NCI-H2171 treated with DMSO at 0.1 percent for 48 hours (cell line): ENCODE results near the gene RGMA.
"Not testable (repeated sequence)": the region's sequence is repeated elsewhere in the genome, so short reads cannot be mapped to it uniquely, and the experiment has no call there.

Experiments
- DNase-seq: peaks from one replicate; lab custom pipeline; 2025; lab: John Stamatoyannopoulos, UW

RGMA gene

DNA sequence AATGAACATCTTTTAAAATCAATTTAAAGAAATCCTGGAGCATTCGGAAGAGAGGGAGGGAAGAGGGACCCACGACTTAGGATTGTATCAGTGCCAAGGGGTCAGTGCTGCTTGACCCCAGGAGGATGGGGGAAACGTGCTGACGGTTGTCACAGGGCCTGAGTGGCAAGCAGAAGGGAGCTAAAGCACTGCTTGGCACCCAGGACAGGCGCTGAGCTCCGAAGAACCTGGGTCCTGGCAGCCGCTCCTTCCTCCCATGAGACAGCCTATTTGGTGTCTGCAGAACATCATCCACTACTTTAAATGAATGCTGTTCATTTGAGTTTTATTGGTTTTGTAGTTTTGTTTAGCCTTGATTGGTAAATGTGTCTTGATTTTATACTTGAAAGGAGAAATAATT is 54.5 kb downstream of the RGMA start:
- DNase-seq = no peak

DNA sequence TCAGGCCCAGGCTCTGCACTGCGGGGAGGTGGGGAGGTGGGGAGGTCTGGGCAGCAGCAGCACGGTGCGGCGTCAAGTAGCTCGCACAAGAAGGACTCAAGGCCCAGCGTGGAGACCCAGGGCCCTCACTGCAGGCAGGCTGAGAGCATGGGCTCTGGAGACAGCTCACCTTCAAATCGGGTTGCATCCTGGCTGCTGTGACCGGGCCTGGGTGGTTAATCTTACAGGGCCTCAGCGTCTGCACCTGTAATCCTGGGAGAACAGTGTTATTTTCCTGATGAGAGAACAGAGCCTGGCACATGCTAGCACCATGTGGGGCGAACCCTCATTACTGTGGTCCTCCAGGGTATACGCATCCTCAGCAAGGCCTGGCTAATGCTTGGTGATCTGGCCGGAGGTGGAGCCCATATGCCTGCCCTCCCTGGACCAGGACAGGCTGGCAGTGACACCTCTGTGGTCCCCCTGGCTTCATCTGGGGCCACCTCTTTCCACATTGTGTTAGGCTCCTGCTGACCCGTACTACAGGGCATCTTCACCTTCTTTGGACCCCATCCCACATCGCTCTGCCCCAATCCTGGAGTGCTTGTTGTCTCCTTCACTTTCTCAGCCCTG is 55.5 kb downstream of the RGMA start:
- no peak for DNase-seq

DNA sequence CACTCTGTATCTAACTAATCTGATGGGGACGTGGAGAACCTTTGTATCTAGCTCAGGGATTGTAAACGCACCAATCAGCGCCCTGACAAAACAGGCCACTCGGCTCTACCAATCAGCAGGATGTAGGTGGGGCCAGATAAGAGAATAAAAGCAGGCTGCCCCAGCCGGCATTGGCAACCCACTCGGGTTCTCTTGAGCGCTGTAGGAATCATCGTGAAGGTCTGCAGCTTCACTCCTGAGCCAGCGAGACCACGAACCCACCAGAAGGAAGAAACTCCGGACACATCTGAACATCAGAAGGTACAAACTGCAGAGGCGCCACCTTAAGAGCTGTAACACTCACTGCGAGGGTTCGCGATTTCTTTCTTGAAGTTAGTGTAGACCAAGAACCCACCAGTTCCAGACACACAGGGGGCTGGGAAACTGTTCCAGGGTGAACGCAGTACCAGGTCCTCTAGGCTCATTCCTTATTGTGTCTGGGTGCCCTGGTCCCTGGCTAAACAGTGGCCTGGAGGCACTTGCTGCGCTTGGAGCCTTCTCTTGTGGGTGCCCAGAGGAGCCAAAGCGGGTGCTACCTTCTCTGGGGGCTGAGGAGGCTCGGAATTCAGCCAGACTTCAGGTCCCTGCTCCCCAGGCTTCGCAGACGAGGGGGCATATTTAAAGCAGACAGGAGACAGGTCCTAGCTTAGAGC is 56.4 kb downstream of the RGMA start:
- not testable (repeated sequence) for DNase-seq

DNA sequence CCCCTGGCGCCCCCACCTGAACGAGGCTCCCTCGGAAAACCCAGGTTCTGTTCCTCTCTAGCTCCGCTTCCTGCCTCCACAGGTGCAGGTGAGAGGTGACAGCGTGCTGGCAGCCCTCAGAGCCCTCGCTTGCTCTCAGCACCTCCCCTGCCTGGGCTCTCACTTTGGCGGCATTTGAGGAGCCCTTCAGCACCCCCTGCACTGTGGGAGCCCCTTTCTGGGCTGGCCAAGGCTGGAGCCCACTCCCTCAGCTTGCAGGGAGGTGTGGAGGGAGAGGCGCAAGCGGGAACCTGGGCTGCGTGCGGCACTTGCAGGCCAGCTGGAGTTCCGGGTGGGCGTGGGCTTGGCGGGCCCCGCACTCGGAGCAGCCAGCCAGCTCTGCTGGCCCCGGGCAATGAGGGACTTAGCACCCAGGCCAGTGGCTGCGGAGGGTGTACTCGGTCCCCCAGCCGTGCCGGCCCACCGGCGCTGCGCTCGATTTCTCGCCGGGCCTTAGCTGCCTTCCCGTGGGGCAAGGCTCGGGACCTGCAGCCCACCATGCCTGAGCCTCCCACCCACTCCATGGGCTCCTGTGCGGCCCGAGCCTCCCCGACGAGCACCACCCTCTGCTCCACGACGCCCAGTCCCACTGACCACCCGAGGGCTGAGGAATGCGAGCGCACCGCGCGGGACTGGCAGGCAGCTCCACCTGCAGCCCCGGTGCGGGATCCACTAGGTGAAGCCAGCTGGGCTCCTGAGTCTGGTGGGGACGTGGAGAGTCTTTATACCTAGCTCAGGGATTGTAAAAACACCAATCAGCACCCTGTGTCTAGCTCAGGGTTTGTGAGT is 57.2 kb downstream of the RGMA start:
- not testable (repeated sequence) for DNase-seq

DNA sequence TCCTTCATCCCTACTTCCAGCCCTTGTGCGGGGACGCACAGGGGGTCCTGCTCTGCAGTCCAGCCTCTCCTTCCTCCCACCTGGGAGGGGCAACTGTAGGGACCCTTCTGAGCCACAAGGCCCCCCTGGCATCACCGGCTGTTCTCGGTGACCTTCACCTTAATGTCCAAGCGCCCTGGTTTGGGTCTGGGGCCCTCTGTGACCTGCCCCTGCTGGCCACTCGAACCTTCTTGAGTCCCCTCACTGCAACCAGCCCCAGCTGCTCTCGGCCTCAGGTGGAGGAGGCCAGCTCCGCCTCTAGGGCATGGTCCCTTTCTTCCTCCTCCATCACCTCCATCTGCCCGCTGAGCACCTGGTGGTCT is 57.9 kb downstream of the RGMA start:
- no peak for DNase-seq

DNA sequence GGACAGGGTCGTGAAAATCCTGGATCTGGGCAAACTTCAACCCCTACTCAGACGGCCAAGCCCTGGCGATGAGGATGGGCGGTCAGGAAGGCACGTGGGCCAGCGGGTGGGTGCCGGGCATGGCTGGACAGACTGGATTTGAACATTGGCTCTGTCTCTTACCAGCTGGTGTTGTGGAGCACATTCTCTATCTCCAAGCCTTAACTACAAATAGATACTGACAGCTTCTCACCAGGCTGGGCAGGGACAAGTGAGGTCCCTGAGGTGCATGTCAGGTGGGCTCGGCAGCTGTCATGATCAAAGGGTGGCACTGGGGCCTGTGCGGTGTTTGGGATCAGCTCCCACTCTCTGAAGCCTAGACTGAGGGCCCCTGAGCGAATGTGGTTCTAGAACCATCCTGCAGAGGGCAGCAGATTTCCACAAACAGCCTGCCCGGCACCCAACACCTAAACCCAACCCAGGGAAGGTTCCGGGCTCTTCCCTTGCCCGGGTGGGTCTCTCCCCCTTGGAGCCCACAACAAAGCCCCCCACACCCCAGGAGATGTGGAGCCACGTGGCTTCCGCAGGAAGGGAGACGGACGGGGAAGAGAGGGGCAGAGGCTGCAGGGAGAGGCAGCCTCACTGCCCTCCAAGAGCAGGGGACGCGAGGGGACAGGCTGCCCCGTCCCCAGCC is 58.4 kb downstream of the RGMA start:
- peak; percentile 84 for DNase-seq

DNA sequence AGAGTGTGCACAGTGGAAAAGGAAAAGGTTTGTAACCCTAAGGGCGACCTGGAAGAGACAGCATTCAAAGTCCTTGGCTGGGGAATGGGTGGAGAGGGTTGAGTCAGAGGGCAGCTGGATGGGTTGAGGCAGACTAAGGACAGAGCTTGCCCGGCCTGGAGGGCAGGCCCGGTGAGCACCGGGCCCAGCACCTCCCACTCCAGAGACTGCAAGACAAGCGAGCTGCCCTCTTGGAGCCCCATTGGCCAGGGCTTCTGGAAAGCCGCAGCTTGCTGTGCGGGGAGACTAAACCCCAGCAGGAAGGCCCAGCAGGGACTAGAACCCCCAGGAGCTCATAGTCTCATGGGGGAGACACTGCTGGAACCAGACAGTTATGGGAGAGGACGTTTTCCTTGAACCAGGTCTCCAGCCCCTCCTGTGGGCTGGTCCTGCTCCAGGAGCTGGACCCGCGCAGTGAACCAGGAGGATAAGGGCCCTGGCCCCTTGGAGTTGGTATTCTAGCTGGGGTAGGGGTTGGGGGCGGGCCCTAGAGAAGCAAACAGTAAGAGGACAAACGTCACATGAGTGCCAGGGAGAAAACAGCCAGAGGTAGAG is 59.1 kb downstream of the RGMA start:
- DNase-seq = no peak

DNA sequence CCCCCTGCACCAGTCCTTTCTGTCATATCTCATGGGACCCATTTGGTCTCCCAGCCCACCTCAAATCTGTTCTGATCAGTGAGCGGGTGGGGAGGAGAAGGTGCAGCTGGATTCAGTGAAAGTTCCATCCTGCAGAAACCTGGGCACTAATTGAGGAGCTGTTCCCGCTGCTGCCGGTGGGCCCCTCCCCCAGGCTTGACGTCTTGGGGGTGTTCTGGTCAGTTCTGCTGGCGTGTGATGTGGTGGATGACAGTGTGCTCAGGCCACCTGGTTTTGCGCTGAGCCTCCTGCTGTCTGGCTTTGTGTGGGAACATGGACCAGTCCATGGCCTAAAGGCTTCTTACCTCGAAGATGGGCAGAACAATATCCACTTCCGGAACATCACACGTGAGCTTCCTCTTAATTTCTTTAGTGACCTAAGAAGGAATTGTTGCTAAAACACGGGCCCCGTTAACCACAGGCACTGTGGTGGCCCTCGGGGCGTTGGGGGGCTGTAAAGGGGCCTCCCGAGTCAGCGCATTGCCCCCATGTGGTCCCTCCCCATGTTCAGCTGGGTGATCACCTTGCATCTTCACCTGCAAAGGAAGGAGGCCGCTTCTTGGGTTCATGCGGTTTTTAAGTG is 59.7 kb downstream of the RGMA start:
- no peak for DNase-seq

DNA sequence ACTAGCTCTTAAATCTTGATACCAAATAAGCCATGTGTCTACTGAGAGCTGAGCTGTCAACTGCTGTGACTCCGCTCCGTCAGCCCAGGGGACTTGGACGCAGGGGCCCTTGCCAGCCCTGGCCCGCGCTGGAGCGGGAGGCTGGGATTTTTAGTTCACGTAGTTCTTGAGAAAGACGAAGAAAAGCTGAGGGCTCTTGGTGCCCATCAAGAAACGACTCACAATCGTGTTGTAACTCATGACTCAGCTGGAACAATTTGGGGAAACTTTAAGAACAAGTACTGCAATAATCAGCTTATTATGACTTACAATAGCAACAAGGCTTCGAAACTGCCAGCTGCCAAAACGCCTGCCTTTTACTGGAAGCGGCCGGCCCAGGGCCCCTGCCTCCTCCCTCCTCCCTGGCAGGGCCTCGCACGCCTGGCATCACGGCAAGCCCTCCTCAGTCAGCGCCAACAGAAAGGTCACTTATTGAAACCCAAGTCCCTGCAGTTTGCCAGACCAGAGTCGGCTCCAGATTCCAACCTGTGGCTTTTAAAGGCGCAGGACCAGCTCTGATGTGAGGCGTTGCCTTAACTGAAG is 60.3 kb downstream of the RGMA start:
- DNase-seq = no peak

DNA sequence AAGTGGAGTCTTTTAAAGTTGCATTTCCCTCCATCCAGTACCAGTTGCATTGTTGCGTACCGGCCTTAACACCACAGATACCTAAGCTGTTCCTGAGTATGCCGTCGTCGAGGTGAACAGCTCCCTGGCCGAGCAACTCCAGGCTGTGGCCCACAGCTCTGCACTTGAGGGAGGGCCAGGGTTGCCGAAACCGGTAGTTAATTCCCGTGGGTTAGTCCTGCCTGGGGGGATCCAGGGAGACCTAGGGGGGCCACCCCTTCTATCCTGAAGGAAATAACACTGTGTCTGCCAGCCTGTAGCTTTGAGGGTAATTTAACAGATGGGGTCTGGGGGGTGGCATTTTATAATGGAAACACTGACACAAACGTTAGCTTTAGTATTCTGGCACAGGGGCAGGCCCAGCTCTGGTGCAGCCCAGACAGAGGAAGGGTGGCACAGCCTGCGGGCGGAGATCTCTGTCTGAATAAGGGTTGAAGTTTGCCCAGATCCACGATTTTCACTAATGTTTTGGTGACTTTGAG is 60.8 kb downstream of the RGMA start:
- DNase-seq = no peak

DNA sequence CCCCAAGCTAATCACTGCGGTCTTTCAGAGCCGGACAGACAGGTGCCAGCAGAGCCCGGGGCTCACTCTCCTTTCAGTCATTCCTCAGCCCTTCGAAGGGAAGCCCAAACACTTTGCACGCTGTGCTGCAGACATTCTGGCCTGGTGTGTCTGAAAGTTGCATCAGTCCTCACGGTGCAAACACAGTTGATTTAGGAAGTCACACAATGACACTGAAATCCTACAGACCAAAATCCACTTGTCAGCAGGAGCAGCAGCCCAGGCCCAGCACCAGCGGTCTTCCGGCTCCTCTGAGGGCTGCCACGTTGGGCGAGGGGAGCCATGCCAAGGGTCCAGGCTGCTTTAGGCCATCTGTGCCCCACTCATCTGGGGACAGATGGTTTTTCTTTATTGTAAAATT is 61.6 kb downstream of the RGMA start:
- no peak for DNase-seq

DNA sequence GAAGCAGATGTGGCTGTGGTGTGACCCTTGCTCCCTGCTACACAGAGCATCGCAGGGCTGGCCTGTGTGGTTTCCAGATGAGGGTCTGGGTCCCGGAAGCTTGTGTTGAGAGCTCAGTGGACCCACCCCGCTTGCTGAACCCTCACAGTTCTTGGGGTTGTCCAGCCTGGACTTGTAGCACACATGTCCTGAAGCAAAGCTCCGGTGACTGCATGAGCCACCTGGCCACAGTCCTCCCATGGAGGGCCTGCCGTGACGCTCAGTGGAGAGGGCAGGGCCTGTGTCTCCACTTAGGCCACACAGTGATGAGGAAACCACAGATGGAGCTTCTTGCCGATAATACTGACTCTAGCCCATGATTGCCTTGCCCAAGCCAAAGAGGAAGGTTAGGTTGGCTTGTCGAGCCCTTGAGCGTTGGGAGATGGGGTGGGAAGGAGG is 62.6 kb downstream of the RGMA start:
- no peak for DNase-seq

DNA sequence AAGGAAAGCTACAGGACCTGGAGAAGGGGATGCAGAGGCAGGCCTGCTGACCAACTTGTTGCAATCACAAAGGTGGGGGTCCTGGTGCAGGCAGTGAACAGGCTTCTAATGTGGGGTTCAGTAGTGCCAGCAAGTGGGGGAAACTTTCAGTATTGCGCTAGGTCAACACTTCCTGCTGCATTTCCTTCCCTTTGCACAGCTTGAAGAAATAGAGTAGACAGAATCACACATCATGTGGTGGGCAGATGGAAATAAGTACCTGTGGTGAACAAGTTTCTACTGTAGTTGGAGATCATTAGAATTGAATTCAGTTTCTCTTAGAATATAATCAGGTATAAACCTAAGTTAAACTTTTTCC is 63.4 kb downstream of the RGMA start:
- no peak for DNase-seq

DNA sequence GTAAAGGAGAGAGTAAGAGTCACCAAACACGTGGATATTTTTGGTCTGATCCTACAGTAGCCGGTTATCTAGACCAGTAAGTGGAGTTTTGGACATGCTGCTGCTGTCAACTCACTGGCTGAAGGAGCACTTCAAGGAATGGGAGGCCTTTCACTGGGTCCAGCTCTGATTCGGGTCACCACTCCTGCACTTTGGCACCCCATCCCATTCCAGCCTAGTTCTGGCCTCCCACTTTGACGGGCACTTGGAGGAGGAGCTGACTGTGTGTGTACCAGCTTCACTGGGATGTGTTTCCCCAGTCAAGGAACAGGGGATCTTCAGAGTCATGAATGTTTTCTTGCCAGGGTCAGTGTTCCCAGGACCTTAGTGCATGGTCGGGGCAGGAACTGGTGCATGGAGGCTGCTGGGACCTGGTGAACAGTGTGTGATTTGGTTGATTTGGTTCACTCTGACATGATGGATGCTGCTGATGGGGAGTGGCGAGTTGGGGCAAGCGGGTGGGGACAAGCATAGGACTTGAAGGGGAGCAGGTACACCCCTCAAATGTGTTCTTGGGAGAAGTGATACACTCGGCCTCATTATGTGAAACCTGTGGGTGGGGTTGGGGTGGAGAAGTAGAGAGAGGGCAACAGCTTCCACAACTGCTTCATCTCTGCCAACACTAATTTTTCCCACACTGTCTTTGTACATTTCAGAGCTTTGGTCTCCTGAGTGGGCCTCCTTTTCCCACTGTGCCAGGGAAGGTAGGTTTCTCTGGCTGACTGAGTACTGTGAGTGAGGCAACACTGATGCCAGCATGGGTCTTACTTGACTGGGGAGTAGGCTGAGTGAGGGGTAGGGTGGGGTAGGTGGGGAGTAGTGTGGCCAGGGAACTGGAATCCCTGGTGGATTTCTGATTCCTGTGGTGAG is 64.0 kb downstream of the RGMA start:
- DNase-seq = no peak

DNA sequence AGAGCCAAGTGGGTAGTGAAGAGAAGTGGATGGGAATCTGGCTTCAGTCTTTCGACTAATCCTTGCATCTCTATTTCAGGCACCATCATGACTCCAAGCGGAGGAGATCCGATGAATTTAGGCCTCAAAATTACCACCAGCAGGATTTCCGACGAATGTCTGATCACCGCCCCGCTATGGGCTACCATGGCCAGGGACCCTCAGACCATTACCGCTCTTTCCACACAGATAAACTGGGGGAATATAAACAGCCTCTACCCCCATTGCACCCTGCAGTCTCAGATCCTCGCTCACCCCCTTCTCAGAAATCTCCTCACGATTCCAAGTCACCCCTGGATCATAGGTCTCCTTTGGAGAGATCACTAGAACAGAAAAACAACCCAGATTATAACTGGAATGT is 64.7 kb downstream of the RGMA start:
- no peak for DNase-seq

DNA sequence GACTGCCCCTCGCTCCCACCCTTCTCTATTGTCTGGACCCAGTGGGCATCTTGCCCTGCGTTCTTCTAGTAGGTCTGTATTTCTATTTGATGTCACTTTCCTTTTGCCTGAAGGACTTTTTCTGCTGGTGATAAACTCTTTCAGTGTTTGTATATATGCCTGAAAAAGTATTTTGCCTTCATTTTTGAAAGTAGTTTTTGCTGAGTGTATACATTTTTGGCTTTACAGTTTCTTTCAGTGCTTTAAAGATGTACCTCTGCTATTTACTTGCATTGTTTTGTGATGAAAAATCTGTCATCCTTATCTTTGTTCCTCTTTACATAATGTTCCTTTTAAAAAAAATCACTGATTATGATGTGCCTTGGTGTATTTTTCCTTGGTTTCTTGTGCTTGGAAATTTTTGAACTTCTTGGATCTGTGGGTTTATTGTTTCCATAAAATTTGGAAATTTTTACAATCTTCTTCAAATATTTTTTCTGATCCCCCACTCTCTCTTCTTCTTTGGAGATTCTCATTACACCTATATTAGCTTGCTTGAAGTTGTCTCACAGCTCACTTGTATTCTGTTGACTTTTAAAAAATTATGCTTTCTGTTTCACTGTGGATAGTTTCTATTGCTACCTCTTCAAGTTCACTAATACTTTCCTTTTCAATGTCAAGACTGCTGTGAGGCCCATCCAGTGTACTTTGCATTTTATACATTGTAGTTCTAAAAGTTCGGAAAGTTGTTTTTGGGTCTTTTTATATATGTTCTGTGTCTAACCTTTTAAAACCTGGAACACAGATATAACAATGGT is 67.8 kb downstream of the RGMA start:
- no peak for DNase-seq

DNA sequence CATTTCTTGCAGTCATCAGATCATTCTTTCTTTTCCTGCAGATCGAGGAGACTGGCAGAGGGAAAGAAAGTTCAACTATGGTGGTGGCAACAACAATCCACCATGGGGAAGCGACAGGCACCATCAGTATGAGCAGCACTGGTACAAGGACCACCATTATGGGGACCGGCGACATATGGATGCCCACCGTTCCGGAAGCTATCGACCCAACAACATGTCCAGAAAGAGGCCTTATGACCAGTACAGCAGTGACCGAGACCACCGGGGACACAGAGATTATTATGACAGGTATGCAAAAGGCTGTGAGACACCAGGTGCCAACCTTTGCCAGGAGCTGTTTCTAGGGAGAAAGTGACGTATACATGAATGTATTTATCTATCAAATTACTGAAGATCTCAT is 69.0 kb downstream of the RGMA start:
- no peak for DNase-seq

DNA sequence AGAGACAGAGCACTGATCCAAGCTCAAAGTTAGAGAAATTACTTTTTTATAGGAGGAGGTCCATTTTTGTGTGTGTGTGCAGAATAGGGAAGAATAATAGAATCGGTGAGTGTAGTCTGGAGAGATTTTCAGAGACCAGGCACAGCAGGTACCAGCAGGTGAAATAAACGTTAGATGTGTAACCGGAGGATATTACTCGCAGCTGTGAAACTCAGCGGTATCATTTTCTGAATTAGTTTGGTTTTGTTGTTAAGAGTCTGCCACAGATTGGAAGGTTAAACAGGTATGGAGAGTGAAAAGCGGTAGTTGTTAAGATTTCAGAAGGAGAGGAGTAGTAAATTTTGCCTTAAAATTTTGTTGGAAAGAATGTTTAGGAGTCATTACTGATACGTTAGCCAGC is 69.9 kb downstream of the RGMA start:
- no peak for DNase-seq

DNA sequence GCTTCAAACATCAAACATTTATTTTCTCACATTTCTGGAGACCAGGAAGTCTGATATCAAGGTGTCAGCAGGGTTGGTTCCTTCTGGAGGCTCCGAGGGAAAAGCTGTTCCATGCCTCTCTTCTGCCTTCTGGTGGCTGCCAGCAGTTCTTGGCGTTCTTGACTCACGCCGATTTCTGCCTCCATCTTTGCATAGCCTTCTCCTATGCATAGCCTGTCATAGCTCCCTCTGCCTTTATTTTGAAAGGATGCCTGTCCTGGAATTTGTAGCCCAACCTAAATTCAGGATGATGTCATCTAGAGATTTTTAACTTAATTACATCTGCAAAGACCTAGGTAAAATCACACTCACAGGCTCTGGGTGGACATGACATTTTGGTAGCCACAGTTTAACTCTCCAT is 70.4 kb downstream of the RGMA start:
- no peak for DNase-seq
